ENCODE results near the gene ENPP6.

Gene ENPP6

DNA sequence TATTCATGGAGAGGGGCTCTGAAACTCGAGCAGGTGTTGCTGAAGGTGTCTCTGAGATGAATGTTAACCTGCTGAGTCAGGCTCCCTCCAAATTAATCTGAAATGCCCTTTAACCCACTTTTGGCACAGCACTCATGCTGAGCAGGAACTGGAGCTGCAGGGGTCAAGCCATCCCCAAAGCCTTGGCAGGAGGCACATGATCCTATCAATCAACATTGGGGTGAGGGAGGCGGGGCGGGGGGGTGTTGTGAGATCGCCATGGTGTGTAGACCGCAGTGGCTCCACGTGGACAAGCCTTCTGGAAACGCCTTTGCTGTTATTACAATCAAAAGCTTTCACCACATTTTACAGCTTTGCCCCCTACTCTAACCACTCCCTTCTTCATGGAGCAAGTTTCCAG lies 16.5 kb downstream of the ENPP6 start:
- TF ChIP-seq, protein P1, sequence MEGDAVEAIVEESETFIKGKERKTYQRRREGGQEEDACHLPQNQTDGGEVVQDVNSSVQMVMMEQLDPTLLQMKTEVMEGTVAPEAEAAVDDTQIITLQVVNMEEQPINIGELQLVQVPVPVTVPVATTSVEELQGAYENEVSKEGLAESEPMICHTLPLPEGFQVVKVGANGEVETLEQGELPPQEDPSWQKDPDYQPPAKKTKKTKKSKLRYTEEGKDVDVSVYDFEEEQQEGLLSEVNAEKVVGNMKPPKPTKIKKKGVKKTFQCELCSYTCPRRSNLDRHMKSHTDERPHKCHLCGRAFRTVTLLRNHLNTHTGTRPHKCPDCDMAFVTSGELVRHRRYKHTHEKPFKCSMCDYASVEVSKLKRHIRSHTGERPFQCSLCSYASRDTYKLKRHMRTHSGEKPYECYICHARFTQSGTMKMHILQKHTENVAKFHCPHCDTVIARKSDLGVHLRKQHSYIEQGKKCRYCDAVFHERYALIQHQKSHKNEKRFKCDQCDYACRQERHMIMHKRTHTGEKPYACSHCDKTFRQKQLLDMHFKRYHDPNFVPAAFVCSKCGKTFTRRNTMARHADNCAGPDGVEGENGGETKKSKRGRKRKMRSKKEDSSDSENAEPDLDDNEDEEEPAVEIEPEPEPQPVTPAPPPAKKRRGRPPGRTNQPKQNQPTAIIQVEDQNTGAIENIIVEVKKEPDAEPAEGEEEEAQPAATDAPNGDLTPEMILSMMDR (conservative IDR thresholded peaks at IDR 0.05; ENCODE audit: low read depth, low read length), result no peak
- H3K4me3 ChIP-seq (ENCODE audit: low read length), result no peak overlapping the region

DNA sequence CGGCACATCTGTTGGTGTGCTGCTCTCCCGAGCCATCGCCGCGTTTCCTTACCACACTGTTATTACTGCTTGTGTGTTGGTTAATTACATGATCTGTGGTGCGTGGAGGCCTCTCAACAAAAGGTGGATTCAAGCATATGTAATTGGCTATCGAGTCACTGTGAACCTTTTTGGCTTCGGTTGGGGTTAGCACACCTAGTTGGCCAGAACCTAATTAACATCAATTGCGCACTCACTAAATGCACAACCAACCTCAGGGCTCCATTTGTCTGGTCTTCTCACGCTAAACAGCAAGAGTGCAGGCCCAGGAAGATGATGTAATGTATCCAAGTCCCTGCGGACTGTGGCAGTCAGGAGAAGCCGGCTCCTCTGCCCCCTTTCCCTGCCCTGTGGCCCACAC lies 17.4 kb downstream of the ENPP6 start:
- DNase-seq (ENCODE audit: low read depth), result no peak
- no peak overlapping the region for H3K4me3 ChIP-seq (ENCODE audit: low read length)
- TF ChIP-seq, protein P1 (conservative IDR thresholded peaks at IDR 0.05; ENCODE audit: low read depth, low read length), result no peak

More for the DNA sequence above, 16.5 kb downstream of the ENPP6 start:
- DNase-seq (ENCODE audit: low read depth), result no peak

DNA sequence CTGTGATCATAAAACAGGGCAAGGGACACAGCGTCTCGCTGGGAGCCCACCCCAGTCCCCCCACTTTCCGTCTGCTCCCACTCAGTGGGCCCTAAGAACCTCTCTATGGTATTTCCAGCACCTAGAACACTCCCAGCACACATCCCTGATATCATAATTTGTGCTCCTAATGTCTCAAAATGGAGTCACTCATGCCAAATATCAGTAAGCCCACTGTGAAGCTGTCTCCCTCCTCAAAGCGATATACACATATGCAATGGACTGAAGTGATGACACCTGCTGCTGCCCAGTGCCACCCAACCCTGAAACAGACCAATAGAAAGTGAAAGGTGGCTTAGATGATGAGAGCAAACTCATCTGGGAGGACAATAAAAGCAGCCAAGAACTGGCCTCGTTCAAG lies 17.9 kb downstream of the ENPP6 start:
- TF ChIP-seq, protein P1 (conservative IDR thresholded peaks at IDR 0.05; ENCODE audit: low read depth, low read length), result no peak
- no peak for DNase-seq (ENCODE audit: low read depth)
- no peak overlapping the region for H3K4me3 ChIP-seq (ENCODE audit: low read length)

- no peak overlapping the region for H3K4me3 ChIP-seq (ENCODE audit: low read length)
- TF ChIP-seq, protein P1 (conservative IDR thresholded peaks at IDR 0.05; ENCODE audit: low read depth, low read length), result no peak
- no peak for DNase-seq (ENCODE audit: low read depth)
Observed at GRCh38 chr4:184198190-184198589, 19.5 kb downstream of the ENPP6 start.

GRCh38 chr4:184197536-184198082 lies 20.1 kb downstream of the ENPP6 start:
- TF ChIP-seq, protein P1 (conservative IDR thresholded peaks at IDR 0.05; ENCODE audit: low read depth, low read length), result no peak
- H3K4me3 ChIP-seq (ENCODE audit: low read length), result no peak overlapping the region
- no peak for DNase-seq (ENCODE audit: low read depth)

- no peak overlapping the region for H3K4me3 ChIP-seq (ENCODE audit: low read length)
- DNase-seq (ENCODE audit: low read depth), result peak; percentile 83
- TF ChIP-seq, protein P1 (conservative IDR thresholded peaks at IDR 0.05; ENCODE audit: low read depth, low read length), result no peak
Observed at GRCh38 chr4:184196730-184197385, 20.8 kb downstream of the ENPP6 start.

All from retinal pigment epithelial cell (primary cell).